Activated CD8-positive, alpha-beta memory T cell treated with anti-CD3 and anti-CD28 coated beads, Interleukin-2, amount 50 U/mL, for 48 hours (primary cell): ENCODE data around the gene PCBP3.
"Not testable (repeated sequence)": the region's sequence is repeated elsewhere in the genome, so short reads cannot be mapped to it uniquely, and the experiment has no call there.

Experiments
- DNase-seq: peaks from one replicate; pipeline ENCODE4 v3.0.0-alpha.2; 2020

Gene PCBP3

GRCh38 chr21:45882645-45883044 is 239.1 kb downstream of the PCBP3 start:
- no peak for DNase-seq

- DNase-seq = no peak
These were observed 239.6 kb downstream of the PCBP3 start for GRCh38 chr21:45883090-45883489.

- no peak for DNase-seq
These were observed 242.0 kb downstream of the PCBP3 start for GRCh38 chr21:45885597-45885929.

- not testable (repeated sequence) for DNase-seq
These were observed 242.5 kb downstream of the PCBP3 start for GRCh38 chr21:45885930-45886601.

GRCh38 chr21:45886610-45887026 is 243.1 kb downstream of the PCBP3 start:
- no peak for DNase-seq

- DNase-seq = no peak
These were observed 243.6 kb downstream of the PCBP3 start for GRCh38 chr21:45887120-45887611.

- DNase-seq = no peak
These were observed 244.3 kb downstream of the PCBP3 start for GRCh38 chr21:45887788-45888187.

- DNase-seq = no peak
These were observed 245.0 kb downstream of the PCBP3 start for GRCh38 chr21:45888386-45889009.

GRCh38 chr21:45889256-45889655 is 245.7 kb downstream of the PCBP3 start:
- no peak for DNase-seq

GRCh38 chr21:45889961-45890360 is 246.4 kb downstream of the PCBP3 start:
- DNase-seq = no peak

GRCh38 chr21:45891388-45892155 is 248.0 kb downstream of the PCBP3 start:
- no peak for DNase-seq

GRCh38 chr21:45892156-45892915 is 248.8 kb downstream of the PCBP3 start:
- DNase-seq = no peak

- DNase-seq = no peak
These were observed 249.6 kb downstream of the PCBP3 start for GRCh38 chr21:45892916-45893739.

- DNase-seq = no peak
These were observed 250.4 kb downstream of the PCBP3 start for GRCh38 chr21:45893740-45894449.

GRCh38 chr21:45894450-45894825 is 250.9 kb downstream of the PCBP3 start:
- no peak for DNase-seq

GRCh38 chr21:45894906-45895777 is 251.6 kb downstream of the PCBP3 start:
- no peak for DNase-seq

GRCh38 chr21:45895778-45896370 is 252.3 kb downstream of the PCBP3 start:
- no peak for DNase-seq

- not testable (repeated sequence) for DNase-seq
These were observed 252.9 kb downstream of the PCBP3 start for GRCh38 chr21:45896431-45896830.

GRCh38 chr21:45897191-45898027 is 253.9 kb downstream of the PCBP3 start:
- no peak for DNase-seq
